PC-9 (cell line): Measurements from ENCODE around the gene INPP4A.

Experiments
- CTCF ChIP-seq: fragments of 200-600 bp; sonication (generic); conservative IDR thresholded peaks from 2 replicates; pipeline ENCODE4 v1.6.1; 2017; ENCODE audit warnings: mixed run types, antibody characterized with exemption, mild to moderate bottlenecking, moderate library complexity
- EZH2 ChIP-seq: fragments of 200-600 bp; sonication (generic); IDR thresholded peaks from 2 replicates; pipeline ENCODE4 v1.8.0; 2017; ENCODE audit warnings: antibody characterized with exemption, low read depth

DNA sequence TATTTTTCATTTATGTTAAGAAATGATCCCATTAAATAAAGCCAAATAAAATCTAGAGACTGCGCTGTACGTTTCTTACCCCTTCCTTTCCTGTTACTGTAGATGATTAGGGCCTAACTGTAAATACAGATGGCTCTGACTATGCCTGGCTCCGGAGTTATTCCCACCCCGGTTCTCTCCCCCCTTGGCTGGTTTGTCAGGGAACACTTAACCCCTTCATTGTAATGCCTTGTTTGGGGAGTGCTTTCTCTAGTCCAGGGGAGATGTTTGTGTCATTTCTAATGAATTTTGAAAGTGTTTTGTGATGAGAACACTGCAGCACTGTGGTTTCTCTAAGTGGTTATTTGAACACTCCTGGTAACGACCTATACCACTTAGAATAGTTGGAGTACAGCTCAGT lies 172.5 kb downstream of the INPP4A start:
- no peak for TF ChIP-seq CTCF
- no peak for TF ChIP-seq EZH2
